Fibroblast of the conjunctiva (primary cell): ENCODE results near the gene KCNMA1.
A peak's percentile ranks its signal among the peaks of the same experiment; 100 is the strongest.

Experiments
- DNase-seq: peaks from one replicate; pipeline ENCODE4 v3.0.0-alpha.2; 2010; ENCODE audit warnings: low read depth

KCNMA1 gene

GRCh38 chr10:76939933-76940468, 697.6 kb downstream of the KCNMA1 start:
- DNase-seq = no peak

DNA sequence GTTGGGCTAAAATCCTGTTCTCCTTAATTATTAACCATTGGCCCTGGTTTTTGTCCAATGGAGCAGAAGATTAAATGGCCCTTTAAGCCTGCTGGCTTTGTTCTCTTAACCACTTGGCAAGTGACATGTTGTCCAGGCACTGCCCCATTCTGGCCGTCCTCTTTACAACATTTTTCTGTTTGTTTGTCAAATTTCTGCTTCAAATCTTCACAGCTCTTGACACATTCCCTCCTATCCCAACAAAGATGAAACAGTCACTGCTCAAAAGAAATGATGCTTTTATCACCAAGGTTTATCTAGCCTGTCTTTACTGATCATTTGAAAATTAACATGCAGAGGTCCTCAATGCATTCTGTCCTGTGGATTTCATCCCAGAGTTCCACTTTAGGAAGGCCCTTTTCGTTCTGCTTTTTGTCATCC, 700.4 kb downstream of the KCNMA1 start:
- DNase-seq = no peak

GRCh38 chr10:76935941-76936613, 701.5 kb downstream of the KCNMA1 start:
- DNase-seq = no peak

DNA sequence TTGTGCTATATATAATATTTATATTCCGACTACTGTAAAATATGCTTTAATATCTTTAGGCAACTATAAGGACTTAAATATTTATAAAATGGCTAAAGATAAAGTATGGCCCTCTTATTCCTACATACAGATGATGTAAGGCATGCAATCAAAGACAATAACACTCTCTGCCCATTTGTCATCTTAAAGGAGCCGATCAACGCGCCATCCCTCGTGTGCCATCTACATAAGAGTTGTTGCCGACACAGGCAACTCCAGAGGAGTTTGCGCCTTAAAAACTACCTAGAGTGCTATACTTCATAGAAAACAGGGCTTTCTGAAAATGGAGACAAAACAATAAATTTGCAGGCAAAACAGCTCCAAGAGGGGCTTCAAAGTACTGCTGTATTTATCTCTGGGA, 709.0 kb downstream of the KCNMA1 start:
- DNase-seq = no peak

- no peak for DNase-seq
Measured at GRCh38 chr10:76925636-76926405, 711.8 kb downstream of the KCNMA1 start.

DNA sequence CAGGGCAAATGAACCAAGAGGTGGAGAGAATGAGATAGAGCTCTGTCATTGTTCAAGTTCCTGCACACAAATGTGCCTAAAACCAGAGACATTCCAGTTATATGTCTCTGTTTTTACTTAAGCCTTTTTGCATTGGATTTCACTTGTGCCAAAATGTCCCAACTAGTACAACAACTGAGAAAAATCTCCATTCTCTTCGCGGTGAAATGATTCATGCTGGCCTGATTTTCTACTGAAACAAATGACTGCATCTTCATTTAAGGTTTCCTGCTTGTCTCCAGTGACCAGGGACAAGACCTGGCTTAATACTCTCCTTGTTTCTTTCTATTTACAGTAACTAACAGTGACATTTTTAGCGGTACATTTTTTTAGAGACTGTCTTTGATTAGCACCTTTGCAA, 714.9 kb downstream of the KCNMA1 start:
- no peak for DNase-seq

DNA sequence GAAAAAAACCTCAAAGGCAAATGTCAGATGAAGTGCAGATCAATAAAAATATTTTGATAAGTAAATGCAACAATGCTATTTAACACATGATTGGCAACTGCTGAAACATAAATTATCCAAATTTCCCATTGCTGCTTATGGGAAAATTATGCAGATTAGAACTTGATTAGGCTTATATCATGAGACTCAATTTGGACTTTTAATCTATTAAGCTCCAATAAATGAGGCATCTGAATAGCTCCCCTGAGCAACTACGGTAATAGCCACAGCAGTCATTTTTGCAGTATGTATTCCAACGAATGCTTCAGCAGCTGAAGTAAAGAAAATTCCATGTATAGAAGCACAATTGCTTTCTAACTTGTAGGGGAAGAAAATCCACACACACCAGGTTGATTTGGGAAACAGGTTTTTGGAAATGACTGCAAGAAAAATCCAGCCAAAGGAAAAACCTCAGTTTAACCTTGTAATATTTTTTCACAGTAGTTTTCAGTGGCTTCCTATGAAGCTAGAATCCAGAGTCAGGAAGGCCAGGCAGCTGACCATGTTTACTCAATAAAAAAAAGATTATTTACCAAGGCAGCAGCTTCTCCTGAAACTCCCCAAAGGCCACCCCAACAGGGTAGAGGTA, 716.1 kb downstream of the KCNMA1 start:
- DNase-seq = no peak

DNA sequence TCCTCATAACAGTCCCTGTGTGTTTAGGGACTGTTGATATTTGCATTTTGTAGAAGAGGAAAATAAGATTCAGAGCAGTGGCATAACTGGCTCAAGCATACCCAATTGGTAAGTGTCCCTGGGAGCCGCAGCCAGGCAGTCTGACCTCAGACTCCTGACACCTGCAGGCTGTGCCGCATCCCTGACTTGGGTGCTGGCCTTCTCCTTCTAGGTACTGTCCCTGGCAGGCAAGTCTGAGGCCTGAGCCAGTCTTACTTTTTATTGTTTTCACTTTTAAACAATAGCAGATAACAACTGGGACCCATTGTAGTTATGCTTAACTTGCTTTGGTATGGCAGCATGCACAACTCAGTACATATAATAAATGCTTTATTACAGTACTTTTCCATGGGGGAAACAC, 717.0 kb downstream of the KCNMA1 start:
- DNase-seq = no peak

GRCh38 chr10:76918106-76918505, 719.5 kb downstream of the KCNMA1 start:
- no peak for DNase-seq

DNA sequence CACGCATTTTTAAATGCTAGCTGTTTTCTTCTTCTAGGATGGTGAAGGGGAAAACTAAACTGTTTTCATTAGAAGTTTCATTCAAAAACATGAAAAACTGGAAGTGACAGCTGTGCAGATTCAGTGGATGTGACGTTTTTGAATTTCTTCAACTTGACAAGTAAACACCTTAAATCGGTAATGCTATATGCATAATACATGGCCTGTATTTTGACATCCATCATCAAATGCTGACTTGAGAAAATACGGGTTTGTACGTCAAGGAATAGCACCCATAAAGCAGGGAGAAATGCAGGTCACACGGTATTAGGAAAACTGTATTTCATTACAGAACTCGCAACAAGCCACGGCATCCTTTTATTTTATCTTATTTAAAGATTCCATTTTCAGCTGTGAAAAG, 720.5 kb downstream of the KCNMA1 start:
- no peak for DNase-seq

- no peak for DNase-seq
Measured at GRCh38 chr10:76916536-76916935, 721.1 kb downstream of the KCNMA1 start.

- no peak for DNase-seq
Measured at GRCh38 chr10:76915316-76915715, 722.3 kb downstream of the KCNMA1 start.

- DNase-seq = no peak
Measured at GRCh38 chr10:76911184-76911583, 726.4 kb downstream of the KCNMA1 start.

- no peak for DNase-seq
Measured at GRCh38 chr10:76910184-76910962, 727.2 kb downstream of the KCNMA1 start.

DNA sequence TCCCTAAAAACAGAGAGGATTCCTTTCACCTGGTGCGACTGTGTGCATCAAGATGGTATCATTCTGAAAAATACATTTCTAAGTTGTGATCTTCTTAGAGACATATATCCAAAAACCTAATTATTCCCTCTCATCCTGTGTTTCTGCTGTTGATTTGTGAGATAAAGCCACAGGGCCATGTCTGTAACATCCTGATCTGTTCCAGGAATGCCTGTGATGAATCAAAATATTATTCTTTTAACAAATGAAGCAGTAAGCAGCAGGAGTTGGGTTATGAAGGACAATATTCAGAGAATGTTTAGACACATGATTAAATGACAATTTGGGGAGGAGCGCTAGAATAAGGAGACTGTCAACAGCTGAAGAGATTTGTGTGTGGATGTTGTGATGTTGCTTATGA, 731.4 kb downstream of the KCNMA1 start:
- no peak for DNase-seq

DNA sequence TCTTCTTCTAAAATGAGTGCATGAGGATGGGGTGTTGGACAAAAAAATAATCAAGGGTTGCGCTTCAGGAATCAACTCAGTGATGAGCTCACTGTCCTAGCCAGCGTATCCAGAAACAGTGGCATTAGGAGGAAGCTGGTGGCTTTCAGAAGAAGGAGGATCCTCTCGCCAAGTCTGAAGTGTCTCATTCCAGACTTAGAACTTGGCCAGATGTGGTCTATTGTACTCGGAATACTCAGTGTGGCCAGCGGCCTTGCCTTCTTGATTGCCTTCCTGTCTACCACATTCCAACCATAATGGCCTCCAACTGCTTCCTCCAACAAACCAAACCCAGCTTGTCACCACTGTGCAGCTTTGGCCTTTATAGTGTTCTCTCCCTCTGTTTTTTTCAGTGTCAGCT, 732.4 kb downstream of the KCNMA1 start:
- DNase-seq = no peak

DNA sequence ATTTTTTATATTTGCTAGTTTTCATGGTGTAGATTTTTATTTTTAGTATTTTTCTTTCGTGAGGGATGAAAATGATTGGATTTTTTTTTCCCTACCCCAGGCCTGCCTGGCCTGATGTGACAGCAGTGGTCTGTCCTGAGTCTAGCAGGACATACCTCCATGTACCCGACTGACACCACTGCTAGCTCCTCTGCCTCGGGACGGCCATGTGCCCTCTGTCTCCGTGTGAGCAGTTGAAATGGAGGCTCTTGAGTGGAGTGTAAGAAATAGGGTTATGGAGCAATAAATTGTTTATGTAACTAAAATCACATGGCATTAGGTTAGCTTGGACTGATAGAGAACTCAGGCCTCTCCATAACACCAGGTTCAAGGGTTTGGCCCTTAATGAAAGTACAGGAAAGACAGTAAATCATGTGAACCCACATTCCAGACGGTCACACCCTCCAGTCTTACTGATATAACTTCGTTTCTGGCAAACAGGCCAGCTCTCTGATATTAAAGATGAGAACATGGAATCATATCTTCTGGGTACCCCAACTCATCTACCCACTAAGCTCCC, 734.1 kb downstream of the KCNMA1 start:
- no peak for DNase-seq

GRCh38 chr10:76902949-76903348, 734.7 kb downstream of the KCNMA1 start:
- DNase-seq = peak; percentile 1

DNA sequence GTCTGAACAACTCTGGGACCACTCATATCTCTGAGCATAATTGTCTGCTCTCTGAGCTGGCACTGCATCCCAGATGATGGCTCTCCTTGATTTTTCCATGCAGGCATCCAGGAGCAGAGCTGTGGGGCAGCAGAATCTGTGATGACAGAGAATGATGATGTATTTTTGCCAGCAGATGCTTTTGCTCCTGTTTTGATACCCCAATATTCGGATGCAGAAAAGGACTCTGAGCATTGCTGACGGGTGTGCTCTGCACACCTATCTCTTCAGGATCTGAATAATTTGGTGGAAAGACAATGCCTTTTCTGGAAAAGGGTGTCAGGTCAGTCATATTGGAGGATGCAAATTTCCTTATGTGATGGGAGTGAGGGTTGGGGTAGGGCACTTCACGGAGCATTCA, 735.9 kb downstream of the KCNMA1 start:
- DNase-seq = no peak

DNA sequence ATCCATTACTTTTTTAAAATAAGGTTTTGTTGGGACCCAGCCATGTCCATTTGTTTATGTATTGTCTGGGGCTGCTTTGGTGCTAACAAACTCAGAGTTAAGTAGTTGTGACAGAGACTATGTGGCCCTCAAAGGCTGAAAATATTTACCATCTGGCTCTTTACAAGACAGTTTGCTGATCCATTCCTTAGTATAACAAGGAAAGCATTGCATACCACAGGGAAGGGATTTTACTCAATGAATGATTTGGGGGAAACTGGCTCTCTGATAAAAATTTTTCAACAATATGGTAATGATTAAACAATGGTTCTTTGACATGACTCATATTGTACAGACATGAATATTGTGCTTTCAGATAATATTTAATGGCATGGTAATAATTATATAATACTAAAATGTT, 738.1 kb downstream of the KCNMA1 start:
- peak; percentile 2 for DNase-seq

GRCh38 chr10:76892766-76893479, 744.7 kb downstream of the KCNMA1 start:
- no peak for DNase-seq
